GM18520 (cell line): ENCODE results near the gene ELMOD3.
A peak's percentile ranks its signal among the peaks of the same experiment; 100 is the strongest.
"Not testable (repeated sequence)": the region's sequence is repeated elsewhere in the genome, so short reads cannot be mapped to it uniquely, and the experiment has no call there.

Source experiments
- ATAC-seq: cut with Tn5 transposase; IDR thresholded peaks from one replicate; pipeline ENCODE4 v1.9.1; 2021; ENCODE audit not compliant: unreplicated experiment

The ELMOD3 gene

GRCh38 chr2:85400541-85401463 is 46.2 kb downstream of the ELMOD3 start:
- no peak for ATAC-seq

DNA sequence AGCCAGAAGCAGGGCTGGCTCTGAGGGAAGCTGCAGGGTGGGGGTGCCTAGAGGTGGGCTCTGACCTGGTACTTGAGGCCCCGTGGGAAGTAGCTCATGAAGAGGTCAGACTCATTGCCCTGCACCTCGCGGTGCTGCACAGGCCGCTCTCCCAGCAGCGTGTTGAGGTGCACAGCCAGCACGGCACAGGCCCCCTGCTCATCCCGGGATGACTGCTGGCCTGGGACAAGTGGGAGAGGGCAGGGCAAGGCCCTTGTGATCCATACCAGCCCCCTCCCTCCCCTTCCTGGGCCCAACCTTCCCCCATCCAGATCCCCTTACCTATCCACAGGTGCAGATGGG is 46.9 kb downstream of the ELMOD3 start:
- no peak for ATAC-seq

- no peak for ATAC-seq
These were observed 47.3 kb downstream of the ELMOD3 start for GRCh38 chr2:85401844-85402243.

DNA sequence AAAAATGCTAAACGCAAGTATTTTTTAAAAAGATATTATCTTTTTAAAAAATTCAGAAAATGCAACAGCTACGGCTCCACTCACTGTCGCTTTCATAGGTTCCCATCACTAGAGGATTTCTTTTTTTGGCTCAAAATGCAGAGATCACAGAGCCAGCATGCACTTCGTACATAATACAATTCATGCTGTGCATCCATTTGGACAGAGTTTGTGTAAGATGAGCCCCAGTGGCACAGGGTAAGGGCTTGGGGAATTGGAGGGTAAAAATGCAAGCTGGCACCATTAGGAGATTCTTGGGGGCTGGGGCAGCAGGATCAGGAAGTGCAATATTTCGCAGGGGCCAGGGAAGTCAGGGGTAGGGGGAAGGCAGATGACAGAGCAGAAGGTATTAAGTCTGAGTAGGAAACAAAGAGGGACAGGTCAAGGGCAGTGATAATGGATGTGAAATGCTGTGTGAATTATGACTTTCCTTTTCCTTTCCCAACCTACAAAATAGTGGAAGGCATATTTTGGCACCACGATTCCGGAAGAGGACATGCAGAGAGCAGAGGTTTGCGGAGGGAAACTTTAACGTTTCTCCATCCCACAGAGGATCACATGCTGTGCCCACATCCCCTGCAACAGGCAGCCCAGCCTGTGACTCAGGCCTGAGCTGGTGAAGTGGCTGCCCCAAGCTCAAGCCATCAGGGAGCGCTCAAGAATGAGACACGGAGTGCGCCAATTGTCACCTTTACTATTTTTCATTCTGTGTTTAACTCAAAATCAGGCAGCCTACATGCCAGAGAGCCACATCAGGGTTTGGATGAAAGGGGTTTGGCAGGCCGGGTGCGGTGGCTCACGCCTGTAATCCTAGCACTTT is 50.9 kb downstream of the ELMOD3 start:
- no peak for ATAC-seq

GRCh38 chr2:85409845-85410583 is 55.4 kb downstream of the ELMOD3 start, which contains the start of gene CAPG:
TSS of gene CAPG (minus strand) at chr2:85410366. CDS start at chr2:85402145, 8,221 bp downstream.
- ATAC-seq: no peak

DNA sequence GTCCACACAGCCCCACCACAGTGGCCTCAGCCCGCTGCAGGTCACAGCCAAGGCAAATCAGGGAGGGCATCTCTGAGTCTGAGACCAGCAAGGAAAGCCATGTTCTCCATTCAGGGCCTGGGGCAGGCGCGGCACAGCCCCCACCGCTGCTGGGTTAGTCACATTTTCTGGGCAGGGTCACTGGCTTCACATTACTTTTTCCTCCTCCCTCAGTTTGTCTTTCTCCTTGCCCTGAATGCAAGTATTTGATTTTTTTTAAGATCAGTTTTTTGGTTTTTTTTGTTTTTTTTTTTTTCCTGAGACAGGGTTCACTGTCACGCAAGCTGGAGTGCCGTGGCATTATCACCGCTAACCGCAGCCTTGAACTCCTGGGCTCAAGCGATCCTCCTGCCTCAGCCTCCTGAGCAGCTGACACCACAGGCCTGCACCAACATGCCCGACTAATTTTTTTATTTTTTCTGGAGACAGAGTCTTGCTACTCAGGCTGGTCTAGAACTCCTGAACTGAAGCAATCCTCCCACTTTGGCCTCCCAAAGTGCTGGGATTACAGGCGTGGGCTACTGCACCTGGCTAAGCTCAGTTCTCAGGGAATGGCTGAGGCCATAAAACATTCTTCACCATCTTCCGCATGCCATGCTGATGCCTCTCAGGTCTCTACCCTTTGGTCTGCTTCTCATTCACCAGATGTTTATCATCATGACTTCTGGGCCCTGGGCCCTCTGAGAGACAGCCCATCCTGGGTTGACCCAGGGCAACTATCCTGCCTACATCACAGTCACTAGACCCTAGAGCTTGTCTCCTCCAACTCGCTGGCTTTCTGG is 56.2 kb downstream of the ELMOD3 start:
- no peak for ATAC-seq

GRCh38 chr2:85411405-85411748 is 56.8 kb downstream of the ELMOD3 start:
- ATAC-seq: no peak

DNA sequence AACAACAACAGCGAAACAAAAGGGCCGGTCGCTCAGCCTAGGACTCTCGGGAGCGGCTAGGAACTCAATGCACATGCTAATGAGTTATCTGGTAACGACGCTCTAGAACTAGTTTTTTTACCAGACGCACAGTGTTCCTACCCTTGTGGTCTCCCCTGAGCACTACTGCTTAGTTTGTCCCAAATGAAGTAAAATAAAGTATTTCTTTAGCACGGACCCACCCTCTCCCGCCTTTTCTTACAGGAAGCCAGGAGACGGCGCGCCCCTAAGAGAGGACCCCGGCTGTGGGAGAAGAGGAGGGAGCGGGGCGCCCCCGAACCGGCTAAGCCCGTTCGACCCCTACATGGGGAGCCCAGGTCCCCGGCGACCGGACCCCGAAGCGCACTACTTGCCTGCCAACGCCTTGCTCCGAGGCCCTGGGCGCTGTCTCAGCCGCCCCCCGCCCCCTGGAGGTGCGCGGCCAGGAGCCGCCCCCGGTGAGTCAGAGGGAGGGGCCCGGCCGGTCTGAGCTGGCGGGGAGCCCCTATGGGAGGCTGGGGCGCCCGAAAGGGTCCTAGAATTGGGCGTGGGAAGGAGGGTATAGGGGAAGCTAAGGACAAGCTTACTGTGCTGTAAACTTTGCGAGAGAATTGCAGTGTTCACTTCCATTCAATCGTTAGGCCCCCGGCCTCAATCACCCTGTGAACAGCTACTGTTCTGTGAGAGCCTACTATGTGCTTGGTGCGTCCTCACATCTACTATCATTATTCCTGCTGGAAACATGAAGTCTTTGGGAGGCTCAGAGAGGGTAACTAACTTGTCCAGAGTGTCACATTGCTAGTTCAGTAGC is 59.2 kb downstream of the ELMOD3 start:
- no peak for ATAC-seq

DNA sequence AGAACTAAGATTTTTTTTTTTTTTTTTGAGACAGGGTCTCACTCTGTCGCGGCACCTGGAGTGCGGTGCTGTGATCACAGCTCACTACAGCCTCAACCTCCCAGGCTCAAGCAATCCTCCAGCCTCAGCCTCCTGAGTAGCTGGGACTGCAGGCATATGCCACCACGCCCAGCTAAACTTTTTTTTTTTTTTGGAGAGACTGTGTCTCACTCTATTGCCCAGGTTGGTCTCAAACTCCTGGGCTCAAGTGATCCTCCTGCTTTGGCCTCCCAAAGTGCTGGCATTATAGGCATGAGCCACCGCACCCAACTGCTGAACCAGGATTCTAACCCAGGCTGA is 59.8 kb downstream of the ELMOD3 start:
- ATAC-seq: not testable (repeated sequence)

DNA sequence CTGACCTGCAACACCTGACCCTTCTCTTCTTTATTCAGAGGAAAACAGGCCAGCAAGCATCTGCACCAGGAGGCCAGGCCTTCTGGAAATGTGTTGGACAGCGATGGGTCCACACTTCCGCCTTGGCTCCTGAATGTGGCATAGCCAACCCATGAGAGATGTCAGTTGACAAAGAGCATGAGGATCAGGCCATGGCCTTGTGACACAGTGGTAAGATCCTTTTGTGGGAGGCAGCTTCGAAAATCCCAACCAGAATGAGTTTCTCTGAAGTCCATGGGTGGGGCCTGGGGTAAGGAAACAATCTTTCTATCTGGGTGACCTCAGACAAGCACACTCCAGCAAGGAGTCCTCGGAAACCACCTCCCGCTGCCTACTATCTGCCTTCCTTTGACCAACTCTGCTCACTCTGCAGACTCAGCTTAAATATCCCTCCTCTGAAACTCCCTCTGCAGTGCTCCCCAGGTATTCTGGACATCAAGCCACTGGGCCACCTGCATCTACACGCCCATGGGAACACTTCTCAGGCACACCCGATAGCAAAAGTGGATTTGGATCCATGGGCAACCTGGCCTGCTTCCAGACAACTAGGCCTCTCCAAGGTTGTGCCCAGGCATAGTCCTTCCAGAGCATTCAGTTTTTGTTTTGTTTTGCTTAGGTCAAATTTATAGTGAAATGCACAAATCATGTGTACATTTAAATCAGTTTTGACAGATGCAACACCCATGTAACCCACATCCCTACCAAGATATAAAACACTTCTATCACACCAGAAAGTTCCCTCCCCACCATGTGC is 60.4 kb downstream of the ELMOD3 start:
- ATAC-seq: no peak

DNA sequence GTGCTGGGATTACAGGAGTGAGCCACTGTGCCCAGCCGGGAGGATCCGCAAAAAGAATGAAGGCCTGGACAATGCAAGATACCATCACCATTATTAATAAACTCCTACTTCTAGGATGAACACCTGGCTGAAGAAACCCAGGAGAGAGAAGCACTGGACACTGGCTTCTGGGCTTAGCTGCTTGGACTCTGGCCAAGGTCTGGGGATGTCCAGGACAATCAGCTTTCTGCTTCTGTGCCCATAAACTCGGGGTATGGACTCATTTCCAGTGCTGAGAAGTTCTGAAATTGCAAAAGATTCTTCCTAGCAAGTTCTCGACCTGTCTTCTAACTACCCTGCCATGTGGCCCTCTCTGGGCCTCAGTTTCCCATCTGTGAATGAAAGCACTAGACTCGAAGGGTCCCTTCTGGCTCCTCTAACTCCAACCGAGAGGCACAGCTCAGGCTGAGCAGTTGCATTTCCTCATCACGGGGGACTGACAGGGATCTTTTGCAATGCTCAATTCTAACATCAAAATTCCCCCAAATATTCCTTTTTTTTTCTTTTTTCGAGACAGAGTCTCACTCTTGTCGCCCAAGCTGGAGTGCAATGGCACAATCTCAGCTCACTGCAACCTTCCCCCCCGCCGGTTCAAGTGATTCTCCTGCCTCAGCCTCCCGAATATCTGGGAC is 61.5 kb downstream of the ELMOD3 start:
- no peak for ATAC-seq

- ATAC-seq: peak; percentile 76
These were observed 63.8 kb downstream of the ELMOD3 start, which contains the start of gene SH2D6 for GRCh38 chr2:85418132-85419008. TSS of gene SH2D6 (plus strand) at chr2:85418714. CDS start at chr2:85429466, 10,752 bp downstream.

DNA sequence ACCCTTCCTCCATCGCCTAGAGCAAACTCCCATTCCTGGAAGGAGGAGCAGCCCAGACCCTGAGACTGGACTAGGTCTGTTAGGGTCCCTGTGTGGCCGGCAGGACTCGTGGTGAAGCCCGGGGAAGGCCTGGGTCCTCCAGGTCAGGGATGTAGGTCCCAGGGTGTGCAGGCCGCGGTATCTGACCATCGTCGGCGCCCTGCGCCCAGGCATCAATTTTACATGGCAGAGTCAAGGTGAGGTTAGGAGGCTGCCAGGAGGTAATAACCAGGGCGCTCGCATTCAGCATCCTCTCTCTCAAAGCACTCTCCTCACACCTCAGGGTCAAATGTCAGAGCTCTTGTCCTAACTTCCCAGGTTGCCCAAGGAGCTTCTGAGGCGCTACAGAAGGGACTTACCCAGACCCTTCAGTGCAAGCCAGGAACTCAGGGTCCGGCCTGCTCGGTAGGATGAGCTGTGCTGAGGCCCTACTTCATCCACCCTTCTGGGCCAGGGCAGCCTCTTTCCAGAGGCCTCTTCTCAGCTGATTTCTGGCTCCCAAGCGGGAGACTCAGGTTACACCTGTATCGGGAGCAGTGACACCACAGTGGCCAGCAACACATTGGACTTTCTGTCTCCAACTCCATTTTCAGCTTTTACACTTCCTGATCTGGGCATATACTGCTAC is 64.6 kb downstream of the ELMOD3 start:
- ATAC-seq: no peak

- peak; percentile 43 for ATAC-seq
These were observed 66.1 kb downstream of the ELMOD3 start for GRCh38 chr2:85420536-85421259.

GRCh38 chr2:85421260-85422071 is 66.9 kb downstream of the ELMOD3 start:
- no peak for ATAC-seq
